ENCODE measurements around the gene SYNE1.

The SYNE1 gene

DNA sequence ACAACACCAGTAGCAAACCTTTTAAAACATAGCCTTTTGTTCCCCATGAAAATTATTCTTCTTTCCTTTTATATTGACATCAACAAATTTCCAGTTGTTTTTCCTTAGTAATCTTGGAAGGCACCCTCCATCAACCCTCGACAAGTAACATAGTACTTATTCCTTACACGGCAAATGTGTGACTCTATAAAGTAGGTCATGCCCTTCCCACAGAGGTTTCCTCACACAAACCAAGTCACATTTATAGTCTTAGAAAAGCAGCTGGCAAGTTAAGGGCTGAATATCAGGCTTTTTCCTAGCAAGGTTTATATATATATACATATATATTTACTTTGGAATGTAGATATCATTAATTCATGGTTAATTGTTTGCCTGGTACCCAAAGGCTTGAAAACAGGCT, 371.5 kb downstream of the SYNE1 start:
- H3K4me3 Mint-ChIP-seq: no peak overlapping the region
- peaks cover 63% of the 10 kb centered on the region for H3K36me3 Mint-ChIP-seq (ENCODE audit: low read depth)
- DNase-seq: no peak
- H3K9me3 Mint-ChIP-seq: peaks cover 6% of the 10 kb centered on the region
- H3K4me1 Mint-ChIP-seq (ENCODE audit: low read depth): peaks cover 2% of the 10 kb centered on the region
- H3K27ac Mint-ChIP-seq: no peak overlapping the region
- no peaks in the 10 kb centered on the region for H3K27me3 Mint-ChIP-seq

GRCh38 chr6:152263582-152263981, 373.6 kb downstream of the SYNE1 start:
- Mint-ChIP-seq H3K9me3 (peaks cover 6% of the 10 kb centered on the region), H3K36me3 (ENCODE audit: low read depth) (peaks cover 71% of the 10 kb centered on the region), H3K27me3 (no peaks in the 10 kb centered on the region), H3K27ac (no peak overlapping the region), H3K4me1 (ENCODE audit: low read depth) (no peaks in the 10 kb centered on the region), H3K4me3 (no peak overlapping the region)
- no peak for DNase-seq

- Mint-ChIP-seq H3K4me3 (no peak overlapping the region), H3K4me1 (ENCODE audit: low read depth) (no peaks in the 10 kb centered on the region), H3K27ac (no peak overlapping the region), H3K9me3 (peaks cover 6% of the 10 kb centered on the region), H3K27me3 (no peaks in the 10 kb centered on the region), H3K36me3 (ENCODE audit: low read depth) (peaks cover 79% of the 10 kb centered on the region)
- no peak for DNase-seq
These were observed 376.0 kb downstream of the SYNE1 start for GRCh38 chr6:152261179-152261578.

DNA sequence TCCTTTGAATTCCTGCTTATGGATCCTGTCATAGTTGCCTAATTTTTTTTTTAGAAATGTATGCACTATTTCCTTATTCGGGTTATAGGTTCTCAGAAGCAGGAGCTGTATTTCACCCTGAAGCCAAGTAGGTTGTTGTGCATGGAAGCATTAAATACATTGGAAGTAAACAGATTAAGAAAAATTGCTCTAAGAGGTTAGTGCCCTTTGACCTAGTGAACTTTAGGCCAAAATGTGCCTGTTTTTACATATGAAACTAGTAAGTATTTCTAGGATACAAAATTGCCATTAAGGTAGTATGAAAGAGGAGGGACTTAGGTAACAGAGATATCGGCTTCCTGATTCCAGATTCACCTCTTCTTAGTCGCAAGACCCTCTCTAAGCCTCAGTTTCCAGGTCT, 377.9 kb downstream of the SYNE1 start:
- Mint-ChIP-seq H3K4me3 (no peak overlapping the region), H3K36me3 (ENCODE audit: low read depth) (peaks cover 81% of the 10 kb centered on the region), H3K4me1 (ENCODE audit: low read depth) (no peaks in the 10 kb centered on the region), H3K9me3 (peaks cover 6% of the 10 kb centered on the region), H3K27ac (no peak overlapping the region), H3K27me3 (no peaks in the 10 kb centered on the region)
- no peak for DNase-seq

GRCh38 chr6:152257581-152257980, 379.6 kb downstream of the SYNE1 start:
- H3K9me3 Mint-ChIP-seq: peaks cover 3% of the 10 kb centered on the region
- DNase-seq: no peak
- no peak overlapping the region for H3K27ac Mint-ChIP-seq
- H3K4me1 Mint-ChIP-seq (ENCODE audit: low read depth): no peaks in the 10 kb centered on the region
- H3K4me3 Mint-ChIP-seq: no peak overlapping the region
- no peaks in the 10 kb centered on the region for H3K27me3 Mint-ChIP-seq
- H3K36me3 Mint-ChIP-seq (ENCODE audit: low read depth): peaks cover 81% of the 10 kb centered on the region

- Mint-ChIP-seq H3K36me3 (ENCODE audit: low read depth) (peaks cover 54% of the 10 kb centered on the region), H3K4me3 (no peak overlapping the region), H3K27me3 (no peaks in the 10 kb centered on the region), H3K4me1 (ENCODE audit: low read depth) (no peaks in the 10 kb centered on the region), H3K27ac (no peak overlapping the region), H3K9me3 (no peaks in the 10 kb centered on the region)
- DNase-seq: no peak
These were observed 387.0 kb downstream of the SYNE1 start for GRCh38 chr6:152250127-152250526.

DNA sequence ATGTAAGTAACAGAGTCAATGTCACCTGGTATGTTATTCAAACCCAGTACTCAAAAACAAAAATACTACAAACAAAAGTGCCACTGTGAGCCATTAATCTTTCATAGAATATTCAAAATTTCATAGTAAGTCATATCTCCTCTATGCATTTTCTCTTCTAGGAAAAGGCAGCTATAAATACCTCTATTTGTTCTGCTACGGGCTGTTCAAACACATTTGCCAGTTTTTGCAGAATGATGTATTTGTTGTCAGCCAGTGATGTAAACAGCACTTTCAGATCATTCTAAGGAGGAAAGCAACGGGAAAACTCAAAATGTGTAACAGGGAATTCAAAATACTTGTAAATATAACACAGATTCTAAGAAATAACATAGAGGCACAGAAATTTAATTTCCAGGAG, 388.2 kb downstream of the SYNE1 start:
- Mint-ChIP-seq H3K27me3 (no peaks in the 10 kb centered on the region), H3K4me1 (ENCODE audit: low read depth) (no peaks in the 10 kb centered on the region), H3K9me3 (no peaks in the 10 kb centered on the region), H3K36me3 (ENCODE audit: low read depth) (peaks cover 56% of the 10 kb centered on the region), H3K27ac (no peak overlapping the region), H3K4me3 (no peak overlapping the region)
- no peak for DNase-seq

DNA sequence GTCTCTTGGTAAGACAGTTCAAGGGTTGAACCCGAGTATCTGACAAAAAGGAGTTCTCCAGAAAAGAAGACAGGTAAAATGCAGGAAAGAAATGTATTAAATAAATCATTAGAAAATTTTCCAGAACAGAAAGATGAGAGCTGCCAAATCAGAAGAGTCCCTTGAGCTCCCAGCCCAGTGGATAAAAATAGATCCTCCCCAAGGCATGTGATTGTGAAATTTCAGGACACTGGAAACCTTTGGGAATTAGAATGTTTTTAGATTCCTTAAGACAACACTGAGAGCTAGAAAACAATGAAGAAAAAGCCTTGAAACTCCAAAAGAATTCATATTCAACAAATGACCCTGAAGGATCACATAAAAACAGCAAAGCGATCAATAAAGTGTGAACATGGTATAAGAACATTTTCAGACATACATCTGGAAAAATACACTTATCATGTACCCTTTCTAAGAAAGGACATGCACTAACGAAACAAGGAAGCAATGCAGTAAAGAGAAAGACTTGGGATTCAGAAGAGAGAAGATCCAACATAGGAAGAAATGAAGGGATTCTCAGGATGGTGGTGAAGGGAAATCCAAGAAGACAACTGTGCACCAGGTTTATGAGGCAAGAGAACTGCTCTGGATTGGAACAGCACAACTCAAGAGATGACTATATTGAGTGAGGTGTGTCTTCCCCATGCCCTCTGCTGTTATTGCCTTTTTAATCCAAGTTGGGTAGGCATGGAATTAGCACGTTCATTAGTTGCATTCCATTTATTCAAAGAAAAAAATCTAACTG, 390.4 kb downstream of the SYNE1 start:
- Mint-ChIP-seq H3K36me3 (ENCODE audit: low read depth) (peaks cover 54% of the 10 kb centered on the region), H3K4me1 (ENCODE audit: low read depth) (no peaks in the 10 kb centered on the region), H3K9me3 (no peaks in the 10 kb centered on the region), H3K4me3 (no peak overlapping the region), H3K27ac (no peak overlapping the region), H3K27me3 (no peaks in the 10 kb centered on the region)
- DNase-seq: no peak

DNA sequence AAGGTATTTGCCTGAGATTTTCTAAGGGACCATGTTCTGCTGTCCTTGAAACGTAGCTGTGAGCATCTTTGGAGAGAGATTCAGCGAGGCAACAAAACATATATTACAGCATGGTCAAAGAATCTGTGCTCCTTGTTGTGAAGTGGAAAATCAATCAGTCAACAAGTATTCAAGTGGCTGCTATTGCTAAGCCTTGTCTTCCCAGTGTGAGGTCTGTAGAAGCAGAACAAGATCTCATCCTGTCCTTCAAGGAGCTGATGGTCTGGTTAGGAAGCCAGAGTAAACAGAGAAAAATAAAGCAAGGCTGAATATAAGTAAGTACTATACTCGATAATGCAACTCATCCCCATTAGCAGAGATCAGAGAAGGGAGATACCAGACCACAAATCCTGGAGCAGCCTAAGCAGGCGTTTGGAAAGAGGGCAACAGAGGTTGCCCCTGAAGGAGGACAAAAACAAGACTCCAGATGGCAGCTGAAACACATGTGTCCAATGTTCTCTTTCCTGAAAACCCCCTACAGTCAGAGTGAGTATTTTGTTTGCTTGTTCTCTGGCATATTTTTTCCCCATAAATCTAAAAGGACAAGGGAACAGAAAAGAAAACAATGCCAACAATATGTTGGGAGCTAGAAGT, 392.0 kb downstream of the SYNE1 start:
- no peaks in the 10 kb centered on the region for H3K9me3 Mint-ChIP-seq
- DNase-seq: no peak
- H3K27me3 Mint-ChIP-seq: no peaks in the 10 kb centered on the region
- no peak overlapping the region for H3K4me3 Mint-ChIP-seq
- H3K4me1 Mint-ChIP-seq (ENCODE audit: low read depth): no peaks in the 10 kb centered on the region
- no peak overlapping the region for H3K27ac Mint-ChIP-seq
- H3K36me3 Mint-ChIP-seq (ENCODE audit: low read depth): peaks cover 63% of the 10 kb centered on the region

- Mint-ChIP-seq H3K4me3 (no peak overlapping the region), H3K36me3 (ENCODE audit: low read depth) (peaks cover 76% of the 10 kb centered on the region), H3K27ac (no peak overlapping the region), H3K9me3 (no peaks in the 10 kb centered on the region), H3K4me1 (ENCODE audit: low read depth) (peaks cover 3% of the 10 kb centered on the region), H3K27me3 (no peaks in the 10 kb centered on the region)
- no peak for DNase-seq
These were observed 396.0 kb downstream of the SYNE1 start for GRCh38 chr6:152241013-152241766.

GRCh38 chr6:152240436-152240835, 396.7 kb downstream of the SYNE1 start:
- H3K4me3 Mint-ChIP-seq: no peak overlapping the region
- H3K27ac Mint-ChIP-seq: no peak overlapping the region
- DNase-seq: no peak
- peaks cover 3% of the 10 kb centered on the region for H3K4me1 Mint-ChIP-seq (ENCODE audit: low read depth)
- no peaks in the 10 kb centered on the region for H3K9me3 Mint-ChIP-seq
- H3K27me3 Mint-ChIP-seq: no peaks in the 10 kb centered on the region
- H3K36me3 Mint-ChIP-seq (ENCODE audit: low read depth): peaks cover 73% of the 10 kb centered on the region

GRCh38 chr6:152236370-152237097, 400.6 kb downstream of the SYNE1 start:
- Mint-ChIP-seq H3K27me3 (no peaks in the 10 kb centered on the region), H3K36me3 (ENCODE audit: low read depth) (peaks cover 63% of the 10 kb centered on the region), H3K4me3 (no peak overlapping the region)

DNA sequence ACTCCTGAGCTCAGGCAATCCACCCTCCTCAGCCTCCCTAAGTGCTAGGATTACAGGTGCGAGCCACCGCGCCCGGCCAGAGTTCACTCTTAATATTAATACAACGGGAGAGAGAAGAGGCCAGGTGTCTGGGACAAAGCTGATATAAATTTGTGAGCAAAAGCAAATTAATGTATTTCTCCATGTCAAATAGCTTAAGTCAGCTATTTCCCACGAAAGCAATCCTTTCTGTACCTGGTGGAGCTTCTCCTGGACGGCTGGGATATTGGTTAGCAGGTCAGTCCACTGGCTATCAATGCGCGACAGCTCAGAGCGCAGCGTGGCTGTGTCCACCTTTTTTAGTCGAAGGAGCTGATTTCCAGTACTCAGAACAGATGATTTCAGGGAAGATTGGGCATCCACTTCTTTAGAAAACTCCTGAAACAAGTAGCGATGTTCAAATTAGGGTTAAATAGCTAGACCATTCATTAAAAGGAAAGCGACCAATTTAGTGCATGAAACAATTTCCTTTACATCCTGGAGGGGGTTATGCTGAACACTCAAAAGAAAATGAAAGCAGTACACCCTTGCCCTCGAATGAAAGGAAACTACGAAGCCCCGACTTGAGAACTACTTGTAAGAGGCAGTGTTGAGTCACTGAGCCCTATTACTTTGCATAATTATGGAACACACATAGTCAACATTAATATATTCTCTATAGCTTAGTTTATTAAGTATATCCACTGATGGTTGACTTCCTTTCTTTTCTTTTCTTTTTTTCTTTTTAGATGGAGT, 403.4 kb downstream of the SYNE1 start:
- H3K27ac Mint-ChIP-seq: peak overlapping the region; percentile 88
- H3K36me3 Mint-ChIP-seq (ENCODE audit: low read depth): peaks cover 55% of the 10 kb centered on the region
- peaks cover 28% of the 10 kb centered on the region for H3K4me1 Mint-ChIP-seq (ENCODE audit: low read depth)
- H3K27me3 Mint-ChIP-seq: no peaks in the 10 kb centered on the region
- H3K4me3 Mint-ChIP-seq: peak overlapping the region; percentile 69
- no peaks in the 10 kb centered on the region for H3K9me3 Mint-ChIP-seq
- no peak for DNase-seq

More at GRCh38 chr6:152236370-152237097, 400.6 kb downstream of the SYNE1 start:
- Mint-ChIP-seq H3K4me1 (ENCODE audit: low read depth) (peaks cover 28% of the 10 kb centered on the region), H3K27ac (no peak overlapping the region), H3K9me3 (no peaks in the 10 kb centered on the region)
- DNase-seq: no peak
